Stimulated activated CD8-positive, alpha-beta memory T cell treated with anti-CD3 and anti-CD28 coated beads, Interleukin-12 subunit alpha, Interleukin-12 subunit beta, amount 100 ng/mL, for 4 hours (primary cell): ENCODE data around the gene TCF25.
"Not testable (repeated sequence)": the region's sequence is repeated elsewhere in the genome, so short reads cannot be mapped to it uniquely, and the experiment has no call there.

Experiments used
- DNase-seq: peaks from one replicate; pipeline ENCODE4 v3.0.0-alpha.2; 2020; ENCODE audit warnings: low read depth

TCF25 gene

GRCh38 chr16:89873109-89873971 lies at the start of gene TCF25:
TSS of gene TCF25 (plus strand) at chr16:89873592. CDS start at chr16:89873668, 76 bp downstream.
- peak; percentile 76 for DNase-seq

GRCh38 chr16:89823824-89824148 lies 49.6 kb upstream of the TCF25 start:
- not testable (repeated sequence) for DNase-seq

GRCh38 chr16:89826531-89827382 lies 46.6 kb upstream of the TCF25 start:
- no peak for DNase-seq

GRCh38 chr16:89827383-89828198 lies 45.8 kb upstream of the TCF25 start:
- no peak for DNase-seq

- peak; percentile 38 for DNase-seq
These were observed 45.1 kb upstream of the TCF25 start, which contains the start of gene SPIRE2 for GRCh38 chr16:89828199-89828869. TSS of gene SPIRE2 (plus strand) at chr16:89828475. CDS start at chr16:89828551, 76 bp downstream.

GRCh38 chr16:89828870-89829629 lies 44.3 kb upstream of the TCF25 start:
- DNase-seq: no peak

- no peak for DNase-seq
These were observed 43.6 kb upstream of the TCF25 start for GRCh38 chr16:89829630-89830437.

GRCh38 chr16:89831810-89832328 lies 41.5 kb upstream of the TCF25 start:
- no peak for DNase-seq

GRCh38 chr16:89833664-89834363 lies 39.6 kb upstream of the TCF25 start:
- not testable (repeated sequence) for DNase-seq

- not testable (repeated sequence) for DNase-seq
These were observed 38.5 kb upstream of the TCF25 start for GRCh38 chr16:89834813-89835363.

GRCh38 chr16:89836484-89836883 lies 36.9 kb upstream of the TCF25 start:
- DNase-seq: not testable (repeated sequence)

- no peak for DNase-seq
These were observed 36.3 kb upstream of the TCF25 start for GRCh38 chr16:89837014-89837546.

GRCh38 chr16:89841275-89841674 lies 32.1 kb upstream of the TCF25 start:
- peak; percentile 60 for DNase-seq

- DNase-seq: no peak
These were observed 30.7 kb upstream of the TCF25 start for GRCh38 chr16:89842471-89843408.

GRCh38 chr16:89843409-89844350 lies 29.7 kb upstream of the TCF25 start:
- DNase-seq: no peak

- no peak for DNase-seq
These were observed 28.6 kb upstream of the TCF25 start for GRCh38 chr16:89844739-89845339.
